ENCODE results near the gene DPT. TPM values are rescaled to one million over a fixed set of nuclear protein-coding genes. Genes with fewer than 3 reads are reported as not detected.

Gene DPT
- total RNA-seq, 1 experiment from 2014 or later = not detected

DNA sequence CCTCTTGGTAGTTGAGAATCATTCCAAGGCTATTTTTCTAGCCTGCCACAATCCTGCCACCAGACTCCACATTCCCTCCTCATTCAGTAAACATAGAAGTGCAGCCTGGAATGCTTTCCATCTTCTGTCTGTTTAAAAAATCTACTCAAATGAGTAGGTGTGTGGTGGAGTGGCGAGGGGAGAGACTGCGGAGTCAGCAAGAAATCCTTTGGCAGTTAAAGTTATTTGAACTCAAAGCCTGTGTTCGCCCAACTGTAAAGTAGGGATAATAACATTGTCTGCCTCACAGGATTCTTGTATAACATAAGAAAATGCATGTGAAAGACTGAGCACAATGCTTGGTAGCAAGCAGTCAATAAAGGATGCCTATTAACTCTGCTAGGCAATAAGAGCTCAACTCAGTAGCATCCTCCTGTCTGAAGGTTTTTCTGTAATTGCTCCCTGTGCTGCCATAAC lies 22.2 kb upstream of the DPT start:
- H3K27ac ChIP-seq (ENCODE audit: low read length) = no peak overlapping the region
- H3K9me3 ChIP-seq (ENCODE audit: low read length) = no peaks in the 10 kb centered on the region
- H3K79me2 ChIP-seq (ENCODE audit: low read length) = no peaks in the 10 kb centered on the region
- no peaks in the 10 kb centered on the region for H3K27me3 ChIP-seq (ENCODE audit: low read length)
- no peaks in the 10 kb centered on the region for H3K4me1 ChIP-seq (ENCODE audit: low read length)
- H4K20me1 ChIP-seq (ENCODE audit: insufficient read depth, low read depth, low read length) = no peaks in the 10 kb centered on the region
- H3K4me3 ChIP-seq (ENCODE audit: low read length) = no peak overlapping the region
- no peak overlapping the region for H2AFZ ChIP-seq (ENCODE audit: low read length)
- H3K36me3 ChIP-seq (ENCODE audit: insufficient read depth, low read length) = no peaks in the 10 kb centered on the region
- no peak for DNase-seq
- no peak overlapping the region for H3K4me2 ChIP-seq (ENCODE audit: low read depth, low read length, poor library complexity, severe bottlenecking)
- H3K9ac ChIP-seq (ENCODE audit: low read length) = no peak overlapping the region
- H3K9me2 ChIP-seq (replicated peaks; ENCODE audit: insufficient read depth, low read length) = no peaks in the 10 kb centered on the region

DNA sequence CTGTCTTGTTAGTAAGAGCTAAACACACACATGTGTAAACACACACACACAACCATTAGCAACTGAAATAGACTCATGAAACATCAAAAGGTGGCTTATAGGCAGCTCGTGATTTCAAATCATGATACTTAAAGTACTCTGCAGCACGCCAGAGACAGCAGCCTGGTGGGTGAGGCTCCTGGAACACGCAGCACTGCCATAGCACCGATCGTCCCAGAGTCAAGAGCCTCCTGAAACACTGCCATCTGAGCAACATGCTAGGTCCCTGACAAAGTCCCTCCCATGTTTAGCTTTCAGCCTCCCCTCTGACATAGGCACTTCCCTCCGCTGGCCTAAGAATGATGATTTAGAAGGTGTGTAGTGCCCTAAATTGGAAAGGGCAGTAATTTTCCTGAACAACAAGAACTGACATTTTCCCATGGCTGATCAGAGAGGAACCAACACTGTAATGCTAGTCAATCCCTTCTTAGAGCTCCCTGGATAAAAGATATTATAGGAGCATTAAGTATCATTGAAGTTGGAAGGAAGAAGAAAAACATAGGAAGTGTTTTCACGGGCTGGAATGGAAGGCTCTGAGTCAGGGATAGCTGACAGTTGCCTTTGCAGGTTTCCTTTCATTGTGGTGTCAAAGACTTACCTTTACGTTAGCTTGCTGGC lies 14.1 kb upstream of the DPT start:
- Histone ChIP-seq H3K27ac (ENCODE audit: low read length) (no peak overlapping the region), H3K4me2 (ENCODE audit: low read depth, low read length, poor library complexity, severe bottlenecking) (no peak overlapping the region), H3K9me2 (replicated peaks; ENCODE audit: insufficient read depth, low read length) (no peaks in the 10 kb centered on the region), H3K79me2 (ENCODE audit: low read length) (no peaks in the 10 kb centered on the region), H3K4me3 (ENCODE audit: low read length) (no peak overlapping the region), H3K9ac (ENCODE audit: low read length) (no peak overlapping the region), H3K27me3 (ENCODE audit: low read length) (no peaks in the 10 kb centered on the region), H2AFZ (ENCODE audit: low read length) (no peak overlapping the region), H3K4me1 (ENCODE audit: low read length) (peaks cover 7% of the 10 kb centered on the region), H4K20me1 (ENCODE audit: insufficient read depth, low read depth, low read length) (no peaks in the 10 kb centered on the region), H3K36me3 (ENCODE audit: insufficient read depth, low read length) (no peaks in the 10 kb centered on the region), H3K9me3 (ENCODE audit: low read length) (no peaks in the 10 kb centered on the region)
- no peak for DNase-seq

DNA sequence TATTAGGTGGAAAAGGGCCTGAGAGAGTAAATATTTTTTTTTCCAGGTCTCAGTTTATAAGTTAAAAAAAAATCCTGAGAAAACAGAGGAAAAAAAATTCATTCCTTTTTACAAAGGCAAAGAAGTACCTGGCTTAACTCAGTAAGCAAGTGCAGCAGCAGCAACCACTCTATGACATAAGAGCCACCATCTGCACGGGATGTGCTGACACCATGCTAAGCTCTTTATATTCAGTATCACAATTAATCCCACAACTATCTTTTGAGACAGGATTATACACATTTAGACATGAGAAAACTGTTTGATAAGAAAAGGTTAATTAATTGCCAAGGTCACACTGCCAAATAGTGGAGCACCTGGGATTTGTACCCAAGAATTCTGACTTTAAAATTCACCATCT lies 13.4 kb upstream of the DPT start:
- H3K9me2 ChIP-seq (replicated peaks; ENCODE audit: insufficient read depth, low read length) = no peaks in the 10 kb centered on the region

DNA sequence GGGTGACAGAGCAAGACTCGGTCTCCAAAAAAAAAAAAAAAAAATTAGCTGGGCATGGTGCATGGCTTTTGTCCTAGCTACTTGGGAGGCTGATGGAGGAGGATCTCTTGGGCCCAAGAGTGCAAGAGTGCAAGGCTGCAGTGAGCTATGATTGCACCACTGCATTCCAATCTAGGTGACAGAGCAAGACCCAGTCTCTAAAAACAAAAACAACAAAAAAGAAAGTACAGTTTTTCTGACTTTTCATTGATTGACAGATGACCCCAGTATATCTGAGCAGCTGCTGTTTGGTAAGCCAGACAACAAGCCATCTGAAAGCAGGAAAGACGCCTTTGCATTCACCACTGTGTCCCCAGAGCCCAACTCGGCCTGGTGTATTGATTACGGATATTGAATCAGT lies 10.9 kb upstream of the DPT start:
- H3K4me3 ChIP-seq (ENCODE audit: low read length) = no peak overlapping the region
- no peaks in the 10 kb centered on the region for H3K9me3 ChIP-seq (ENCODE audit: low read length)
- H3K27ac ChIP-seq (ENCODE audit: low read length) = no peak overlapping the region
- H2AFZ ChIP-seq (ENCODE audit: low read length) = no peak overlapping the region
- no peaks in the 10 kb centered on the region for H3K36me3 ChIP-seq (ENCODE audit: insufficient read depth, low read length)
- no peak for DNase-seq
- H3K4me1 ChIP-seq (ENCODE audit: low read length) = peaks cover 7% of the 10 kb centered on the region
- H4K20me1 ChIP-seq (ENCODE audit: insufficient read depth, low read depth, low read length) = no peaks in the 10 kb centered on the region
- no peak overlapping the region for H3K9ac ChIP-seq (ENCODE audit: low read length)
- no peaks in the 10 kb centered on the region for H3K79me2 ChIP-seq (ENCODE audit: low read length)
- no peaks in the 10 kb centered on the region for H3K9me2 ChIP-seq (replicated peaks; ENCODE audit: insufficient read depth, low read length)
- no peak overlapping the region for H3K4me2 ChIP-seq (ENCODE audit: low read depth, low read length, poor library complexity, severe bottlenecking)
- no peaks in the 10 kb centered on the region for H3K27me3 ChIP-seq (ENCODE audit: low read length)

More for the DNA sequence above, 13.4 kb upstream of the DPT start:
- no peak overlapping the region for H3K9ac ChIP-seq (ENCODE audit: low read length)
- no peaks in the 10 kb centered on the region for H3K36me3 ChIP-seq (ENCODE audit: insufficient read depth, low read length)
- no peaks in the 10 kb centered on the region for H3K27me3 ChIP-seq (ENCODE audit: low read length)
- no peaks in the 10 kb centered on the region for H3K9me3 ChIP-seq (ENCODE audit: low read length)
- H3K4me2 ChIP-seq (ENCODE audit: low read depth, low read length, poor library complexity, severe bottlenecking) = no peak overlapping the region
- H3K79me2 ChIP-seq (ENCODE audit: low read length) = no peaks in the 10 kb centered on the region
- H4K20me1 ChIP-seq (ENCODE audit: insufficient read depth, low read depth, low read length) = no peaks in the 10 kb centered on the region
- no peak overlapping the region for H3K27ac ChIP-seq (ENCODE audit: low read length)
- DNase-seq = no peak
- no peak overlapping the region for H3K4me3 ChIP-seq (ENCODE audit: low read length)
- peaks cover 7% of the 10 kb centered on the region for H3K4me1 ChIP-seq (ENCODE audit: low read length)
- H2AFZ ChIP-seq (ENCODE audit: low read length) = no peak overlapping the region

DNA sequence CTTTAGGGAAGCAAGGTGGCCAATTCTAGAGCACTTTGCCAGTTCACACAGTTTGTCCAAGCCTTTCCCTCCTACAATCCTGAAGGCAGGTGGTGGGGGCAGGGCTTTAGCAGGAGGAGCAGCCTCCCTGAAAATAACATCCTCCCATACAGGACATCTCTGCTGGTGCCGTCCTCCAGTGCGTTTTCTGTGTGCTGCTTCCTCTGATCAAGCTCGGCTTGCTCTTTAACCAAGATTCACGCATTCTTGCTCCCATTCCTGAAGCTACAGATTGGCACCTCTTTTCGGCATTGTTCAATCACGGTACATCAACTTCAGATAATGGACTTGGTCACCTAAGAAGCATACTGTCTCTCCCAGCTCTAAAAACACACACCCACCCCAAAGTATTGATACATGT lies 7.5 kb upstream of the DPT start:
- Histone ChIP-seq H3K79me2 (ENCODE audit: low read length) (no peaks in the 10 kb centered on the region), H3K36me3 (ENCODE audit: insufficient read depth, low read length) (no peaks in the 10 kb centered on the region), H3K9ac (ENCODE audit: low read length) (no peak overlapping the region), H3K4me1 (ENCODE audit: low read length) (no peaks in the 10 kb centered on the region), H3K4me3 (ENCODE audit: low read length) (no peak overlapping the region), H3K9me3 (ENCODE audit: low read length) (no peaks in the 10 kb centered on the region), H3K9me2 (replicated peaks; ENCODE audit: insufficient read depth, low read length) (no peaks in the 10 kb centered on the region), H3K27me3 (ENCODE audit: low read length) (no peaks in the 10 kb centered on the region), H2AFZ (ENCODE audit: low read length) (no peak overlapping the region), H3K27ac (ENCODE audit: low read length) (no peak overlapping the region), H4K20me1 (ENCODE audit: insufficient read depth, low read depth, low read length) (no peaks in the 10 kb centered on the region), H3K4me2 (ENCODE audit: low read depth, low read length, poor library complexity, severe bottlenecking) (no peak overlapping the region)
- no peak for DNase-seq

DNA sequence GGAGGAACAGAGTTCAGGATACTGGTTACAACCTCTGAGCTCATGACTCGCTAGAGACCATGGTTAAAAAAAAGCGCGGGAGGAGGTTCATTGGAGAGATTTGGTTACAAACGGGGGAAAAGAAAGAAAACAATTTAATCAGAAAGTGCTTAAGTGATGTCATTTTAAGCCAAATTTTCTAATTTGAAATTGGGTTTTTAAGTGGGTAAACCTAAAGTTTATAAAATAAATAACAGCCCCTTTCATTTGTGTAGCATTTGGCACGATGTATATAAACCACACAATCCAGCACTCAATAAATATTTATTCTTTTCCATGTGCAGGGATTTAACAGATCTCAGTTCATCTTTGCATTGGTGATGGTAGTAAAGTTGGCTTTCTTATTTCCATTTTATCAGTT lies 7.0 kb upstream of the DPT start:
- no peak for DNase-seq
- no peaks in the 10 kb centered on the region for H3K9me3 ChIP-seq (ENCODE audit: low read length)
- H3K27ac ChIP-seq (ENCODE audit: low read length) = no peak overlapping the region
- H3K4me3 ChIP-seq (ENCODE audit: low read length) = no peak overlapping the region
- H3K9ac ChIP-seq (ENCODE audit: low read length) = no peak overlapping the region
- H3K4me1 ChIP-seq (ENCODE audit: low read length) = no peaks in the 10 kb centered on the region
- no peak overlapping the region for H3K4me2 ChIP-seq (ENCODE audit: low read depth, low read length, poor library complexity, severe bottlenecking)
- no peaks in the 10 kb centered on the region for H3K79me2 ChIP-seq (ENCODE audit: low read length)
- no peaks in the 10 kb centered on the region for H3K36me3 ChIP-seq (ENCODE audit: insufficient read depth, low read length)
- H2AFZ ChIP-seq (ENCODE audit: low read length) = no peak overlapping the region
- H4K20me1 ChIP-seq (ENCODE audit: insufficient read depth, low read depth, low read length) = no peaks in the 10 kb centered on the region
- H3K27me3 ChIP-seq (ENCODE audit: low read length) = no peaks in the 10 kb centered on the region
- no peaks in the 10 kb centered on the region for H3K9me2 ChIP-seq (replicated peaks; ENCODE audit: insufficient read depth, low read length)

DNA sequence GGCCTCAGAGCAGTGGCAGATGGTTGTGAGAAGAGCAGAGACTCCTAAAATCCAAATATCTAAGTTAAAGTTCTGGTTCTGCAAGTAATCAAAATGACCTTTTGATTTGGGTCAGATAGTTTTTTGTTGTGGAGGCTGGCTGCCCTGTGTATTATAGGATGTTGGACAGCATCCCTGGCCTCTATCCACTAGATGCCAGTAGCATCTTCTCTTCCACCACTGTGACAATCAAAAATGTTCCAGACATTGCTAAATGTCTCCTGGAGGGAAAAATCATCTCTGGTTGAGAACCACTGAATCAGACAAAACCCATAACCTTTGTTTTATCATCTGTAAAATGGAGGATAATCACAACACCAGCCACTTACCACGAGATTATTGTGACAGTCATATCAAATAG lies 5.9 kb upstream of the DPT start:
- Histone ChIP-seq H3K4me2 (ENCODE audit: low read depth, low read length, poor library complexity, severe bottlenecking) (no peak overlapping the region), H2AFZ (ENCODE audit: low read length) (no peak overlapping the region), H3K9ac (ENCODE audit: low read length) (no peak overlapping the region), H3K79me2 (ENCODE audit: low read length) (no peaks in the 10 kb centered on the region), H3K4me1 (ENCODE audit: low read length) (no peaks in the 10 kb centered on the region), H3K4me3 (ENCODE audit: low read length) (no peak overlapping the region), H4K20me1 (ENCODE audit: insufficient read depth, low read depth, low read length) (no peaks in the 10 kb centered on the region), H3K27ac (ENCODE audit: low read length) (no peak overlapping the region), H3K27me3 (ENCODE audit: low read length) (no peaks in the 10 kb centered on the region), H3K9me2 (replicated peaks; ENCODE audit: insufficient read depth, low read length) (no peaks in the 10 kb centered on the region), H3K9me3 (ENCODE audit: low read length) (no peaks in the 10 kb centered on the region), H3K36me3 (ENCODE audit: insufficient read depth, low read length) (no peaks in the 10 kb centered on the region)
- no peak for DNase-seq

DNA sequence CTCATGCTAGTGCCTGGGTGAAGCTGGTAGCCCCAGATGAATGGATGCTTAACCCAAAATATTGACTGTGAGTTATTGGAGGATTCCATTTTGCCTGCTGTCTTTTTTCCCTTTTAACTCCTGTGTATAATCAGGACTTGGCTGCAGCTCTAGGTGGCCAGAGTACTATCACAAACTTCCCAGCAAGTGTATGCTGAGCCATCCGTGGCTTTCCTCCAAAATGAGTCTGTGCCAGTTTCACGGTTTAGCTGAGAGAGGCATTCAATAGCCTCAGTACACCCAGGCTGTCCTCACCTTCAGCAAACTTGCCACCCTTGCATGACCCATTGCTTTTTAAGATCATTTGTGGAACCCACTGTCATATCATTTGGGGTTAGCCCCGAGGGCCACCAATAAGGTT lies 5.3 kb upstream of the DPT start:
- no peak overlapping the region for H3K4me2 ChIP-seq (ENCODE audit: low read depth, low read length, poor library complexity, severe bottlenecking)
- DNase-seq = no peak
- no peaks in the 10 kb centered on the region for H3K79me2 ChIP-seq (ENCODE audit: low read length)
- no peak overlapping the region for H3K9ac ChIP-seq (ENCODE audit: low read length)
- no peak overlapping the region for H3K4me3 ChIP-seq (ENCODE audit: low read length)
- no peaks in the 10 kb centered on the region for H4K20me1 ChIP-seq (ENCODE audit: insufficient read depth, low read depth, low read length)
- H3K36me3 ChIP-seq (ENCODE audit: insufficient read depth, low read length) = no peaks in the 10 kb centered on the region
- no peaks in the 10 kb centered on the region for H3K9me2 ChIP-seq (replicated peaks; ENCODE audit: insufficient read depth, low read length)
- H3K27me3 ChIP-seq (ENCODE audit: low read length) = no peaks in the 10 kb centered on the region
- H3K9me3 ChIP-seq (ENCODE audit: low read length) = no peaks in the 10 kb centered on the region
- H3K27ac ChIP-seq (ENCODE audit: low read length) = no peak overlapping the region
- no peak overlapping the region for H2AFZ ChIP-seq (ENCODE audit: low read length)
- H3K4me1 ChIP-seq (ENCODE audit: low read length) = no peaks in the 10 kb centered on the region

All from Karpas-422 (cell line).